NCI-H2196 treated with DMSO at 0.1 percent for 48 hours (cell line): ENCODE data around the gene TMEM263.
"Not testable (repeated sequence)": the region's sequence is repeated elsewhere in the genome, so short reads cannot be mapped to it uniquely, and the experiment has no call there.

Experiments used
- DNase-seq: peaks from one replicate; lab custom pipeline; 2025; ENCODE audit not compliant: unreplicated experiment; lab: John Stamatoyannopoulos, UW

The TMEM263 gene

DNA sequence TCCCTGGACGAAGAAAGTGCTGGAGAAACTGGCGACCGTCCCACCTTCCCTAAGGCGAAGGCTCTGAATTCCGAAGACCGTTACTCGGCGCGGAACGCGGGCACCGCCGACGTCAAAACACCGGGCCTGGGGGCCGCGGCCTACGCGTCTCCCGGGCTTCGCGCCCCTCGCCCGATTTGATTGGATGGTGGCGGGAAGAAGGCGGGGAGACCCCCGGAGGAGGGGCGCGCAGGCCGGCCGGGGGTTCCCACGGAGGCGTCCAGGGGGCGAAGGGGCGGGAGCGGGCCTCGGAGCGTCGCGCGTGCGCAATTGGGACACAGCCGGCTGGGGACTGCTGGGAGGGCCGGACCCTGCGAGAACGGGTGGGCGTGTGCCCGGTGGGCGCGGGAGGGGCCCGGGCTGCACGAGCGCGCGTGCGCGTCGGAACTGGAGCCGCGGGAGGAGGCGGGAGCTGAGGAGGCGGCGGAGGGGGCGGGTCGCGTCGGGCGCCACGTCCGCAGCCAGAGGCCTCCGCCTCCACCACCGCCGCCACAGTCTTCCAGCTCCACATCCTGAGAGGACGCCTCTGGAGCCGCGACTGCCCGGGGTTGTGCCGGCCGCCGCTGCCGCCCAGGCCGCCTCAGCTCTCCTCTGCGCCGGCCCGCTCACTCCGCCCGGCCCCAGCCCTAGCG lies at the start of gene TMEM263:
TSS of gene TMEM263 (plus strand) at position 531 of the 671 bp plus-strand sequence. CDS start 11,210 bp downstream, outside the sequence.
- DNase-seq = peak; percentile 92

DNA sequence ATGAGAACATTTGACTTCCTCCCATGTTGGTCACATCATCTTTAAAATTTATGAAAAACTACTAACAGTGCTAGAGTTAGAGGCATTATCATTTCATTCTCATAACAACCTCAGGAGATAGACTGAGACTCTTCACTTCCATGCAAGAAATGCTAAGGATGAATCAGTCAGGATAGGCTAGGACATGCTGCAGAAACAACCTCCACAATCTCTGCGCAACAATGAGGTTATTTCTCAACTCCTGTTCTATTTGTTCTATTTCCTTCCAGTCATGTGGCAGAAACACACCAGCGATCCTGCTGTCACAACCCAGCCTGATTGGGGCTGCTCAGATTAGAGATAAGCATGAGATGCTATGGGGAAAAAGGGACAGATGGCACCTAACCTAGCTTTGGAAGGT lies 49.0 kb upstream of the TMEM263 start:
- DNase-seq = no peak

- no peak for DNase-seq
Observed at GRCh38 chr12:106907411-106907810, 48.3 kb upstream of the TMEM263 start.

DNA sequence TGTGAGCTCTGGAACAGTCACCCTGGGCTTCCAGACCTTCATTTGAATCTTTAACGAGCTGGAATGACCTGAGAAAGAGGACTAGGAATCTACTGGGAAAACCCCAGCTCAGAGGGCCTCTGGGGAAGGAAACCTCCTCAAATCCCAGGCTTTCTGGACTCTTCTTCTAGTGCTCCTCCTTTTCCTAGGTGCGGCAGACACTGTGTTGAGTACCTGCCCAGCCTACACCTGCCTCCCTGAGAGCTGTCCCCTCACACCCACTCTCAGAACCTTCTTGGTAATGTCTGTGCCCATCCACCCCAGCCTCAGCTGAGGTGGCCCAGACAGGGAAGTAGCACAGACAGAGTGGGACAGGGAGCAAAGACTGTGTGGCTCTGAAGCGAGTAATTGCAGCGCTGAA lies 47.9 kb upstream of the TMEM263 start:
- no peak for DNase-seq

- DNase-seq = no peak
Observed at GRCh38 chr12:106908561-106908960, 47.1 kb upstream of the TMEM263 start.

DNA sequence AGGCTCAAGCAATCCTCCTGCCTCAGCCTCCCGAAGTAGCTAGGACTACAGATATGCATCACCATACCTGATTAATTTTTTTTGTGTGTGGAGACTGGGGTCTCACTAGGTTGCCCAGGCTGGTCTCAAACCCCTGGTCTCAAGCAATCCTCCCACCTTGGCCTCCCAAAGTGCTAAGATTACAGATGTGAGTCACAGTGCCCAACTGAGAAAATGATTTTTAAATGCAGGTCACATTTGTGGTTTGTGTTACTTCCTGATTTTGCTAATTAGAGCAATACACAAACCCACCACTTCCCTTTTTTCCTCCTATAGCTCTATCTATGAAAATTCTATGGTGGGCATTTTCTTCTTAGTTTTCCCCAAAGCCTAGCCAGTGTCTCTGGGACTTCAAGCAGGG lies 45.5 kb upstream of the TMEM263 start:
- no peak for DNase-seq

DNA sequence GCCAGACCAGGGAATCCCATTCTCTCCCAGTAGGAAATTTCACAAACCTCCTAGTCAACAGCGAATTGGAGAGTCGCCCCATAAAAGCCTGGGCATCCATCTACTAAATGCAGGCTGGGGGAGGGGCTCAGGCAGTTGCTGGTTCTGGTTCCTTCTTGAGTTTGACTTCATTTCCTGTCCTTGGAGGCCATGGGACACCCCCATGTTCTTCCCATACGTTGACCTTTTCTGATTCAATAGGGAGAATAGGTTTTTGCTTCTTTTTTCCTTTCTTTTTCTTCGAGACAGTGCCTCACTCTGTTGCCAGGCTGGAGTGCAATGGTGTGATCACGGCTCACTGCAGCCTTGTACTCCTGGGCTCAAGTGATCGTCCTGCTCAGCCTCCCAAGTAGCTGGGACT lies 44.1 kb upstream of the TMEM263 start:
- DNase-seq = no peak

- no peak for DNase-seq
Observed at GRCh38 chr12:106913456-106913855, 42.3 kb upstream of the TMEM263 start.

DNA sequence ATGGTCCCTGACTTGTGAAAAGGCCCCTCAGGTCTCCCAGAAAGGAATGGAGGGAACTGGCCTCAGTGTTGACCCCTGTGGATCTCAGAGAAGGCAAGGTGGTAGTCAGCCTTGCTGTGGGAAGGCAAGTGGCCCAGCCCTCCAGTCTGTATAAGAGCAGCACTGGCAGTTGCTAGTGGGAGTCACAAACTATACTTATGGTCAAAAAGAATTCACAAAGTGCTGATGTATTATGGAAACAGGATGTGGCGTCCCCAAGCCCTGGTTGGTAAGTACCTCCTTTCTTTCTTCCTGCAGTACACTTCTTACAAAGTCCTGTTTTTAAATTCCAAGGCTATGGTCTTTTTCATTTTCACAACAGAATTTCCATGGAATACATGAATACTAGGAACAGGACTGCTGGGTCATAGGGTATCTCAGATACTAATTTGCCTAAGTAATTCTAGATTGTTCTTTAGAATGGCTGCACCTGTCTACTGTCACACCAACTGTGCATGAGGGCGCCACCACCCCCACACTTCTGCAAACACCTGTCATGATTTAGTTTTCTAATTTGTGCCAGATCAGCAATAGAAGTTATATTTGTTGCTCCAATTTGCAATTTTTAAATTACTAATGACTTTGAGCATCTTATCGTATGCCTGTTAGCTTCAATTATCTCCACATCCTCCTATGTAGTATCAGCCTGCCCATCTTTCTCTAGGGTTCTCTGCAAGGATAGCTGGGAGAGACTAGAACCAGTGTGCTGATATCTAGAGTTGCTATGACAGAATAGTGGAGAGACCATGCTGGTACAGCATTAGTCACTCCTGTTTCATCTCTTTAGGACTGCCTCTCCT lies 40.7 kb upstream of the TMEM263 start:
- DNase-seq = no peak

DNA sequence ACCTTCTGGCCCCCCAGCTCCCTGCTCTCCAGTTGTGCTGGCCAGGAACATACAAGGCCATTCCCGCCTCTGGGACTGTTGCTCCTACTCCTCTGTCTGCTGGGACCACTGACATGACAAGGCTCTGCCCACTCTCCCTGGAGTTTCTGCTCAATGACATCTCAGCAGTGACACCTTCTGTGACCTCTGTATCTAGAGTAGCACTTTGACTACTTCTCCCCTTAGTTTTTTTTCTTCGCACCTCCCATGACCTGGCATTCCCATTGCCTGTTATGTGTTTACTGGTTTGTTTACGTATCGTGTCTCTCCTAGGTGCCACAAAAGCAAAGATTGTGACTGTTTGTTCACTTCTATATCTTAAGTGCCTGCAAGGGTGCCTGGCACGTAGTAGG lies 40.1 kb upstream of the TMEM263 start:
- no peak for DNase-seq

GRCh38 chr12:106917503-106917902 lies 38.2 kb upstream of the TMEM263 start:
- DNase-seq = no peak

DNA sequence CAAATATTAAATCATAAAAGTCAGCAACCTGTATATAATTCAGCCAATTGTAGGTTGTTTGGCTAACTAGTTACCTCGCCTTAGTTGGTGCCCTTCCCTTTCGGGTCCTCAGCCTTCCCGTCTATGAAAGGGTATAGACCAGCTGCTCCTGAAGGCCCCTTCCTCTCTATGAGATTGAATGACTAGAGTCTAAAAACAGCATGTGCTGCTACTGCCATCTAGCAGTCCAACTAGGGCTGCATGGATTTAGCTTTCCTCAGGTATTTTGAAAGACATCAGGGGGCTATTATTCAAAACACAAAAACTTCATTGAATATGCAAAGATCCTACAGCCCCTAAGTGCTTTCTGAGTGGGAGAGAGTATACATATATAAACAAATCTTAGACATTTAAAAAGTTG lies 37.0 kb upstream of the TMEM263 start:
- peak; percentile 8 for DNase-seq

DNA sequence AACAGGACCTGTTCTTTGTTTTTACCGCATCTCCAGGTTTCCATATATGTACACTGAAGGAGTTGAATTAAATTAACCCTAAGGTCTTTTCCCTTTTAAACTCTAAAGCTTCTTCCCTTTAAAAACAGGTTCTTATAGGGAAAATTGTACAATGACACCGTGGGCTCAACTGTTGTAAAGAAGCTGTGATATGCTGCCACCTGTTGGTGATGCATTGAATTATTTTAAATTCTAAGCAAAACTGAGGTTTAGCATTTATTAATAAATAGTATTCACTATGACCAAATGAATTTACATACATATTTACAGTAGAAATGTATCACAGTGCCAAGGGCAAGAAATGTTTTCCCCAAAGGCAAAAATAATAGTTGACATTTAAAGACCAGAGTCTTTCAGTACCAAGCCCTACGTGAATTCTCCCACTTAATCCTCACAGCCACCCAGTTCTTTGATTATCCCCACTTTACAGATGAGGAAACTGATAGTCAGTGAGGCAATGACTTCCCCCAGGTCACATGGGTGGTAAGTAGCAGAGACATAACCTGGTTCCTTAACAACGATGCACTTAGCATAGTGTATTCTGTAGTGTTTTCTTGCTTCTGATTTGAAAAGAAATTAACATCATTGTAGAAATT lies 35.7 kb upstream of the TMEM263 start:
- peak; percentile 11 for DNase-seq

DNA sequence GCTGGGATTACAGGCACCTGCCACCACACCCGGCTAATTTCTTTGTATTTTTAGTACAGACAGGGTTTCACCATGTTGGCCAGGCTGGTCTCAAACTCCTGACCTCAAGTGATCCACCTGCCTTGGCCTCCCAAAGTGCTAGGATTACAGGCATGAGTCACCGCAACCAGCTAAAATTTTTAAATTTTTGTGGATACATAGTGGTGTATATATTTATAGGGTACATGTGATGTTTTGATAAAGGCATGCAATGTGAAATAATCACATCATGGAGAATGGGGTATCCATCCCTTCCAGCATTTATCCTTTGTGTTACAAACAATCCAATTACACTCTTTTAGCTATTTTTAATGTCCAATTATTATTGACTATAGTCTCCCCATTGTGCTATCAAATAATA lies 33.7 kb upstream of the TMEM263 start:
- not testable (repeated sequence) for DNase-seq

DNA sequence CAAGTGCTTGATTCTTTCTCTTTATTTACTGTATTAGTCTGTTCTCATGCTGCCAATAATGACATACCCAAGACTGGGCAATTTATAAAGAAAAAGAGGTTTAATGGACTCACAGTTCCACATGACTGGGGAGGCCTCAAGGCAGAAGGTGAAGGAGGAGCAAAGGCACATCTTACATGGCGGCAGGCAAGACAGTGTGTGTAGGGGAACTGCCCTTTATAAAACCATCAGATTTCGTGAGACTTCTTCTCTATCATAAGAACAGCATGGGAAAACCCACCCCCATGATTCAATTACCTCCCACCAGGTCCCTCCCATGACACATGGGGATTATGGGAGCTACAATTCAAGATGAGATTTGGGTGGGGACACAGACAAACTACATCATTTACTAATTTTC lies 32.1 kb upstream of the TMEM263 start:
- not testable (repeated sequence) for DNase-seq

DNA sequence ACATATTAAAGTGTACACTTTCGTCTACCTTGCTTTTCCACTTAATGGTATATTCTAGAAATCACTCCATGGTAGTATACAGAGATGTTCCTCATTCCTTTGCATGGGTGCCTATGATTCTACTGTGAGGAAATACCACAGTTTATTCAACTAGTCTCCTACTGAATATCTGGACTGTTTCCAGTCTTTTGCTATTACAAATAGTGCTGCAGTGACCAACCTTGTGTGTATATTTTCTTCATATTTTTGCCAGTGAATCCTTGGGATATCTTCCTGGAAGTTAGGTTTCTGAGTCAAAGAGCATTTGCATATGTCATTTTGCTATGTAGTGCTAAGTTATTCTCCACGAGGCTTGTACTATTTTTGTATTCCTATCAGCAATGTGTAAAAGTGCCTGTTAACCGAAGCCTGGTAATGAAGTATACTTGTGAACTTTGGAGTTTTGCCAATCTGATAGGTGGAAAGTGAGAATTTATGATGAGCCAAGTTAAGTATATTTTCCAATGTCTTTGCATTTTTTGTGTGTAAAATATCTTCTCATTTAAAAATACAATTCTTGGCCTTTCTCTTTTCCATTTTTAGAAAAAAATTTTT lies 31.3 kb upstream of the TMEM263 start:
- DNase-seq = no peak

GRCh38 chr12:106926657-106927056 lies 29.1 kb upstream of the TMEM263 start:
- DNase-seq = no peak

- no peak for DNase-seq
Observed at GRCh38 chr12:106934277-106934676, 21.4 kb upstream of the TMEM263 start.

GRCh38 chr12:106941481-106942156 lies 14.1 kb upstream of the TMEM263 start:
- no peak for DNase-seq

DNA sequence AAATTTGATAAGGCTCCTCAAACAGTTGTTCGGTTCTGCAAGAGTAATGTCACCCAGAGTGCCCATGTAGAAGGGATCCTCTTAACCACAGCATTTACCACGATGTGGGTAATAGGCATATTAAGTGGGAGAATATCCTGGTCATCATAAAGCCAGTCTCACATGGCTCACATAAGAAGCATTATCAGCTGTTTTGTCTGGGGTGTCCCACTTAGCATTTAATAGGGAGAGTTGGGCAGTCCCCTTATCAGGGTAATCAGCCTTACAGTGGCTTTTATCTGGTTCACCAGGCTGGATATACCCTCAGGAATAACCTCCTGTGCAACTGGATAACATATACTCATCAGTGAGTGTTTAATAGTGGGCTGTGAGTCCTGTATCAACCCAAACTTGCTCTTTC lies 12.9 kb upstream of the TMEM263 start:
- DNase-seq = no peak

GRCh38 chr12:106945261-106945851 lies 10.4 kb upstream of the TMEM263 start:
- DNase-seq = no peak
